AG04449 (cell line): ENCODE measurements around the gene PDZRN4.

Source experiments
- CTCF ChIA-PET: fragments of 350-600 bp; formaldehyde crosslinking; extraction: SDS; loops from one replicate; lab custom pipeline; 2021; ENCODE audit warnings: antibody characterized with exemption; lab: Yijun Ruan, JAX
- POLR2A ChIA-PET: fragments of 400-600, 350-600 bp; formaldehyde crosslinking; extraction: SDS; loops from one replicate; lab custom pipeline; 2020; ENCODE audit warnings: antibody characterized with exemption, inconsistent platforms; lab: Yijun Ruan, JAX
- DNase-seq: peaks from one replicate; pipeline ENCODE4 v3.0.0-alpha.2; 2010; ENCODE audit warnings: low read depth, low spot score
- H3K4me3 ChIP-seq: 2 replicates; pipeline ENCODE4 v1.5.1; 2011; ENCODE audit warnings: low read depth, mild to moderate bottlenecking, control low read depth, low read length
- TF ChIP-seq, protein P1 (sequence below): IDR thresholded peaks from one replicate; pipeline ENCODE4 v1.5.1; 2011; ENCODE audit warnings: mild to moderate bottlenecking, moderate library complexity, low read length, control low read depth, inconsistent platforms; ENCODE audit not compliant: insufficient read depth; ENCODE audit errors: missing control alignments

PDZRN4 gene

DNA sequence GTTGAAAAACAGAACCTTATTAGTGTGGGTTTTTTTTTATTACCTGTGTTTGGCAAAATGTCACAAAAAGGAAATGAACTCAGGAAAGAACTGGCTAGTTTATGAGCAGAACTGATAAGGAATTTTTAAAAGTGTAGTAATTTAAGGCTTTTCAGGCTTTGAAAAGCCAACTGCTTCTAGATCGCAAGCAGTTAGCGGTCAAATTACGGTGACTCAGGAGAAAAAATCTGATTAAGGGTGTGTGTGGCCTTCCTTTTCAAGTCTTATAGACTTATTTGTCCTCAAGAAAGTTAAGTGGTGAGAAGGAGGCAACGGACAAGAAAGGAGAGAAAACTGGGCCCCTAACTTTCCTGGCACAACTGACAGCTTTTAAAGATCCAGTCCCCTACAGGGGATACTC is 33.4 kb downstream of the PDZRN4 start:
- ChIA-PET CTCF (no interaction called here), POLR2A (no interaction called here)
- DNase-seq: no peak

DNA sequence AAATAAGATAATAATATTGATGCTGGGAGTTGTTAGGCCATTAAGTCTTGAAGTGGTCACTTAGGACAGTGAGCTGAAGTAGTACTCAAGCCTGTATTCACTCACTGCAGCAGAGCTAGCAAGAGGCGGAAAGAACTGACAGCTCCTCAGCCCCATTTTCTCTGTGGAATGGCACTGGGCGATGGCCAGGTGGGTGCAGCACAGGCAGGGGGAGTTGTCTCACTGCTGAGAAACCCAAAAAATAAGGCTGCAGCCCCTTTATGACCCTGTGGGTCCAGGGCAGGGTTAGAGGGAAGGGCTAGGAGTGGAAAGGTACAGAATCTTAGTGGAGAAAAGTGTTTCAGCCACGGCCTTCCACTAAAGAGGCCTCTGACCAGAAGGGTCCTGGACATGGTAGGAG is 35.5 kb downstream of the PDZRN4 start:
- CTCF ChIA-PET: no interaction called here
- TF ChIP-seq, protein P1, sequence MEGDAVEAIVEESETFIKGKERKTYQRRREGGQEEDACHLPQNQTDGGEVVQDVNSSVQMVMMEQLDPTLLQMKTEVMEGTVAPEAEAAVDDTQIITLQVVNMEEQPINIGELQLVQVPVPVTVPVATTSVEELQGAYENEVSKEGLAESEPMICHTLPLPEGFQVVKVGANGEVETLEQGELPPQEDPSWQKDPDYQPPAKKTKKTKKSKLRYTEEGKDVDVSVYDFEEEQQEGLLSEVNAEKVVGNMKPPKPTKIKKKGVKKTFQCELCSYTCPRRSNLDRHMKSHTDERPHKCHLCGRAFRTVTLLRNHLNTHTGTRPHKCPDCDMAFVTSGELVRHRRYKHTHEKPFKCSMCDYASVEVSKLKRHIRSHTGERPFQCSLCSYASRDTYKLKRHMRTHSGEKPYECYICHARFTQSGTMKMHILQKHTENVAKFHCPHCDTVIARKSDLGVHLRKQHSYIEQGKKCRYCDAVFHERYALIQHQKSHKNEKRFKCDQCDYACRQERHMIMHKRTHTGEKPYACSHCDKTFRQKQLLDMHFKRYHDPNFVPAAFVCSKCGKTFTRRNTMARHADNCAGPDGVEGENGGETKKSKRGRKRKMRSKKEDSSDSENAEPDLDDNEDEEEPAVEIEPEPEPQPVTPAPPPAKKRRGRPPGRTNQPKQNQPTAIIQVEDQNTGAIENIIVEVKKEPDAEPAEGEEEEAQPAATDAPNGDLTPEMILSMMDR: no peak
- no peak for DNase-seq
- H3K4me3 ChIP-seq: no peak overlapping the region
- POLR2A ChIA-PET: no interaction called here

More for the DNA sequence above, 33.4 kb downstream of the PDZRN4 start:
- TF ChIP-seq, protein P1: no peak
- H3K4me3 ChIP-seq: no peak overlapping the region

GRCh38 chr12:41224066-41224465 is 35.9 kb downstream of the PDZRN4 start:
- H3K4me3 ChIP-seq: no peak overlapping the region
- no peak for DNase-seq
- TF ChIP-seq, protein P1: no peak
- ChIA-PET CTCF (no interaction called here), POLR2A (no interaction called here)

DNA sequence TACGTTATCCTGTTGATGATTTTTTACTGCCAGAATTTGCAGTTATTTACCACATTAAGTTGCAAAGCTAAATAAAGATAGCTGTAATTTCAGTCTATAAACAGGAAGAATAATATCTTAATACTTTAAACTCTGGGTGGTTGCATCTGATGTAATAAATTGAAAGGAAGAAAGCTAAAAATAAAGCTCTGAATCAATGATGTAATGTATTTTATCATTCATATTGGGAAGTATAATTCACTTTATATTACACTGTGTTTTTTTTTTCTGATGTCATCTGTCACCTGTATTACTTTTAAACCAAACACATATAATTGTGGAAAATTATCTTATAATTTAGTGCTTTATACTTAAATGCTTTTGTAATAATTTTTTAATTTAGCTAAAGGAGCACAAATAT is 37.1 kb downstream of the PDZRN4 start:
- CTCF ChIA-PET: no interaction called here
- no peak overlapping the region for H3K4me3 ChIP-seq
- no peak for DNase-seq
- TF ChIP-seq, protein P1: no peak
- POLR2A ChIA-PET: no interaction called here

- TF ChIP-seq, protein P1: no peak
- CTCF ChIA-PET: no interaction called here
- no peak for DNase-seq
- H3K4me3 ChIP-seq: no peak overlapping the region
- POLR2A ChIA-PET: no interaction called here
These were observed 40.1 kb downstream of the PDZRN4 start for GRCh38 chr12:41228066-41228820.

DNA sequence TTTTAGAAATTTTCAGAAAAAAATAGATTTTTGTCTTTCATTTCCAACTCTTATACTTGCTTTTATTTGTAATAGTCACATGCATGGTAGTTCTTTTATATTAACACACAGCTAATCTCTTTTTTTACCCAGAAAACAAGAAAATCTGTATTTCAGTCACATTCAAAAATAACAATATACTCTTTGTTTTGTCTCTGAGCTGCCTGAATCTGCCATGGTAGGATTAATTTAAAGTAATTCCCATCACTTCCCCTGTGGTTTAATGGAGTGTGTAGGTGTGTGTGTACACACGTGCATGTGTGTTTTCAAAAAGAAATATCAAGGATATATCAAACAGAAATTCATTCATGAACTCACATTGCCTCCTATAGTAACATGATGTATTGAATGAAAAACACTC is 42.6 kb downstream of the PDZRN4 start:
- no peak overlapping the region for H3K4me3 ChIP-seq
- TF ChIP-seq, protein P1: no peak
- no peak for DNase-seq
- POLR2A ChIA-PET: no interaction called here
- CTCF ChIA-PET: no interaction called here
